VCaP (cell line): ENCODE measurements around the gene SPG11.

Experiments used
- H3K27ac ChIP-seq: fragments of 450-650 bp; 2 replicates; pipeline ENCODE4 v1.5.1; 2017
- CTCF ChIP-seq: fragments of 450-650 bp; conservative IDR thresholded peaks from 2 replicates; pipeline ENCODE4 v1.5.1; 2017; ENCODE audit warnings: mild to moderate bottlenecking, moderate library complexity

SPG11 gene

GRCh38 chr15:44516436-44516835 lies 147.0 kb downstream of the SPG11 start:
- no peak overlapping the region for H3K27ac ChIP-seq
- TF ChIP-seq CTCF = no peak
